Right ventricle myocardium inferior (tissue), 1 donor: ENCODE measurements around the gene MBNL2. TPM values are rescaled to one million over a fixed set of nuclear protein-coding genes. Genes with fewer than 3 reads are reported as not detected.
A peak's percentile ranks its signal among the peaks of the same experiment; 100 is the strongest.

Experiments used
- ATAC-seq: fragments of 200-7000 bp; cut with Tn5 transposase; one replicate; pipeline ENCODE4 v1.9.1; 2020; ENCODE audit warnings: mild to moderate bottlenecking, moderate library complexity
- DNase-seq: peaks from one replicate; pipeline ENCODE4 v3.0.0; 2021; ENCODE audit errors: missing footprints
- intact Hi-C: fragments of 100-400 bp; cut with DNase I; formaldehyde crosslinking; loops from one replicate; pipeline ENCODE4 v1.11.0; 2022
- long read RNA-seq: library from polyadenylated mRNA; unstranded; transcript quantifications from one replicate; pipeline ENCODE4 v2.0.0, GENCODE V29; 2021
- total RNA-seq: library from RNA; stranded (reverse); fragmentation: NEBNext Ultra II Directional; extraction: Animal tissue kit (Norgen Biotek cat#: 25700); gene quantifications from one replicate; pipeline ENCODE4 v1.2.1, GENCODE V29; 2021
- donor health status: DM: no; HTN: yes; CAD: no; lungs with severe emphysema.

The MBNL2 gene
- 69.1 TPM for total RNA-seq
- long read RNA-seq, full-length matches to known transcripts: 33 of 41 reads
- long read RNA-seq, partial matches to known transcripts: 3 of 41 reads
- long read RNA-seq, other reads (novel, unspliced or antisense): 5 of 41 reads

DNA sequence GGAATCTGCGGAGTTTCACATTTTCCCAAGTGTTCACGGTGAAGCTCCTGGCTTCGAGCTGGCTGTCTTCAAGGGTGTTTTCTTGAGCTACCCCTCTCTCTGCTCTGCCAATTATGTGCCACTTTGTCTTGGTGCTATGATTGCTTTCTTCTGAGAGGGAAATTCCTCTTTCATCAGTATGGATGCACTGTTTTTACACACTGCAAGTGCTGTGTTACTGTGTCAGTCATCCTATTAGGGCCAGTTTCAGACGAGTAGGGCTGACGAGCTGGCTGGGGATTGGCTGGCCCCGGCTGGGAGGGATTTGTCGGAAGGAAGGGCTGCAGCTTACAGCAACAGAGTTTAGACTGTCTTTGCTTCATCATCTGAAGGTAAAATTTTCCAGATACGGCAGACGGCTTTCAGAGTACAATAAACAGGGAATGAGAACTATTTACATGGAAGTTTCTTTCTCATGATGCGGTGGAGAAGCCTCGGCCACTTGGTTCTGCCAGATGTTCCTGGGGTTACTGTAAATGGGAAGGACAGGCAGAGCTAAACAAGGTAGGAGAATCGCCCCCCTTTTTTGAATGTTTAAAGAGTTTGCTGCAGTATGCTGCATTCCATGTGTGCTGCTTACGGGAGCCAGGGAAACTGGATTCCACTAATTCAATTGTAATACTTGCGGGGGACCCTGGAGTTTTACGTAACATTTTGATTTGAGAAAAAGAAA, at the start of gene MBNL2:
TSS of gene MBNL2 (plus strand) at position 345 of the 712 bp plus-strand sequence. CDS start 53,903 bp downstream, outside the sequence.
- ATAC-seq (peak; percentile 97), DNase-seq (peak; percentile 92)
- intact Hi-C loops: loop anchor here (1.0 to 2.0 kb wide), 2 partner anchors 123 to 137 kb away; no protein-coding TSS in a partner anchor

DNA sequence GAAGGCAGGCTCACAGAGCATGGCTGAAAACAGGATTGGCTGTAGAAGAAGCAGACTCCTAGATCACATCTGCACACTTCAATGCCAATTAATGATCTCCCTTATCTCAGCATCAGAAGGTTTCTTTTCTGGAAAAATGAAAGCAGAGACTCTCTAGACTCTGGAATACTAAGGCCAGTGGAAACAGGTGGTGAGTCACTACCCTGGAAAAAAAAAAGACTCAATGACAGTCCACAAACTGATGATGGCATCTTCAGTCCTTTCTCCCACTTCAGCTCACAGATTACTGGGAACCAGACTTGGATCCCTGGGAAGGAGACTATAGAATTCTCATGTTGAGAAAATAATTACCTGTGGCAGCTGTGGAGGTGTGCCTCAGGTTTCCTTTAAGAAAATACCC, 47.5 kb upstream of the MBNL2 start:
- DNase-seq (no peak), ATAC-seq (no peak)
- intact Hi-C loops: no loop called here

- DNase-seq: no peak
- no peak for ATAC-seq
- intact Hi-C loops: no loop called here
These were observed 47.1 kb upstream of the MBNL2 start for GRCh38 chr13:97175041-97175440.

DNA sequence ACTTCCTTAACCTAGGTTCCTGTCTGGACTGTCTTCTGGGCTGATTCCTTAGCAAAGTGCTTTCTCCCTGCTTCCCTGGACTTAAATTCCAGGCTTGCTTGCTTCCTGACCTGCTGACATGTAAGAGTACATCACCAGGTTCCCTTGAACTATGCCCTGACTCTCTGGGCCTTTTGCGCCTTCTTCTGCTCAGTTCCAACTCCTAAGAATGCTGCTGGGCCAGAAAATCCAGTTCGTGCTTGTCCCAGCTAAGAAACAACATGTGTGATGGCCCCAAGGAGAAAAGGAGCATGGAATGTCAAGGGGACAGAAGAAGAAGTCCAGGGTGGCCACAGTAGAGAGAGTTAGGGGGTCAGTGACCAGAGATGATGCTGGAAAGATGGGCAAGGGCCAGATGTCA, 42.6 kb upstream of the MBNL2 start:
- DNase-seq (no peak), ATAC-seq (no peak)
- intact Hi-C loops: no loop called here

DNA sequence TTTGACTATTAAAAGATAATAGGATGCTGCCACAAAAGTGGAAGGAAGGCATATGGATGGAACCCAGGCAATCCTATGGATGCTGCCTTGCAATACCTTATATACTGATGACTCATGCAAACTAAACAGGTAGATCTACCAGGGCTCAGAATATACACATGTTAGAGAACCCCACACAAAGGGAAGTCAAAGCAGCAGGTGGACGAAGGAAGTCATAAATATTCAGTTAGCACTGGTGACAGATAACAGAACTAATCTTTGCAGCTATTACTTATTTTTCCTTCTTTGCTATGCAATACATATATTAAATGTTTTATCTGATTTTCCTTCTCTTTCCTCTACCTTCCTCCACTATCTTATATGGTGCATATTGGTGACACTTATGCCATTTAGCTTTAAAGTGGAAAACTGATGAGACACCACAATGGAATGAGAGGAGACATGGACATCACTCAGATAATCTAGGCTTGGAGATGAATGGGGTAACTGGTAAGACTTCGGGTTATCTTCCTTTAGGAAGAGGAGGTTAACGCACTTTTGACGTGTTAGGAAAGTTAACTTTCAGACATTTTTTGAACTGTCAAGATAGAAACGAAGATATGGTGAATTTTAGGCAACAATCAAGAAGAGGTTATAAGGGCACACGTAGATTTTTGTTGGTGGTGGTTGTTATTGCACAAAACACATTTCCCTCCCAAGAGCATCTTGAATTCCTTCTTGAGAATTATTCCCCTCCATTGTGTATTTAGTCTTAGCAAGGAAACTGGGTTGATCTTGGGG, 39.8 kb upstream of the MBNL2 start:
- intact Hi-C loops: no loop called here
- ATAC-seq (no peak), DNase-seq (no peak)

DNA sequence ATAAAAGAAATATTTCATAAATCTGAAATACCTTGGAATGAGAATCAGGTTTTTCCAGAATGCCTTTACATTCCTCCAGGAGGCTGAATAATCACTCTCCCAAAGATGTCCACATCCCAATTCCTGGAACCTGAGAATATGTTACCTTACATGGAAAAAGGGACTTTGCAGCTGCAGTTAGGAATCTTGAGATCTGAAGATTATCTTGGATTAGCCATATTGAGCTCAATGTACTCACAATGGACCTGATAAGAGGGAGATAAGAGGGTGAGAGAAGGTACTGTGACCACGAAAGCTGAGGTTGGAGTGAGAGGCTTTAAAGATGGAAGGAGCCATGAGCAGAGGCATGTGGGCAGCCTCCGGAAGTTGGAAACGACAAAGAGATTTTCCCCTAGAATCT, 36.8 kb upstream of the MBNL2 start:
- DNase-seq: no peak
- intact Hi-C loops: no loop called here
- ATAC-seq: no peak

DNA sequence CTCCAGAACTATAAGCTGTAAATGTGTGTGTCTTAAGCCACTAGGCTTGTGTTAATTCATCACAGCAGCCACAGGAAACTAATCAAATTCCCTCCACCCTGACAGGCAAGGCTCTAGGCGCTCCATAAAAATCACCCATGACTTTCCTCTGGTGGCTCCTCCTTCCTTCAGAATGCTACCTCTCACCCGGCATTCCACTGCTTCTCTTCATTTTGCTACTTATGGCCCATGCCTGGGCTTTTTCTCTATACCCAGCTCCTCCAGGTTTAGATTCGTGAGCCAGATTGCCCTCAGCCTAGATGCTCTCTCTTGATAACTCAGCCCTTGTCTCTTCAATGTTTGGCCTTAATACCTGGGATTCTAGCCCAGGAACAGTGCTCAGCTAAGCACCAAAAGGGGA, 36.4 kb upstream of the MBNL2 start:
- intact Hi-C loops: no loop called here
- no peak for DNase-seq
- ATAC-seq: no peak

GRCh38 chr13:97188207-97188606, 33.9 kb upstream of the MBNL2 start:
- ATAC-seq (no peak), DNase-seq (peak; percentile 49)
- intact Hi-C loops: no loop called here

DNA sequence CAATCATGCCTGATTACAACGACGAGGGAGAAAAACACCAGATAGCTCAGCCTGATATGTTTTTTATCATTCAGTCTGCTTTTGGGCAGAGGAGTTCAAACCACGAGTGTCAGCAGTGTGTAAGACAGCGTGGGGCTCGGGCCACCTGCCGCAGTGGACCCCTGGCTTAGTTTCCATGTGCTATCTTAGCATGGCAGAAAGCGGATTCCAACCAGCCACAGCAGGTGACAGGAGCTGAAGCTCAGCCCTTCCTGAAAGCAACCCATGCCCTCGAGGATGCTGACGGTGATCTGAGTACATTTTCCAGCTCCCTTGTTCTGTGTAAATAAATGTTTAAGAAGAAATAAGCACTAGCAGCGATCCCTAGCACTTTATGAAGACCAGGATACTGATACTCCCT, 32.2 kb upstream of the MBNL2 start:
- no peak for DNase-seq
- intact Hi-C loops: no loop called here
- ATAC-seq: no peak

GRCh38 chr13:97191142-97191541, 31.0 kb upstream of the MBNL2 start:
- intact Hi-C loops: no loop called here
- ATAC-seq (no peak), DNase-seq (no peak)

GRCh38 chr13:97191615-97192014, 30.5 kb upstream of the MBNL2 start:
- DNase-seq: no peak
- intact Hi-C loops: no loop called here
- ATAC-seq: no peak

- intact Hi-C loops: no loop called here
- DNase-seq (no peak), ATAC-seq (no peak)
These were observed 30.0 kb upstream of the MBNL2 start for GRCh38 chr13:97192166-97192565.

DNA sequence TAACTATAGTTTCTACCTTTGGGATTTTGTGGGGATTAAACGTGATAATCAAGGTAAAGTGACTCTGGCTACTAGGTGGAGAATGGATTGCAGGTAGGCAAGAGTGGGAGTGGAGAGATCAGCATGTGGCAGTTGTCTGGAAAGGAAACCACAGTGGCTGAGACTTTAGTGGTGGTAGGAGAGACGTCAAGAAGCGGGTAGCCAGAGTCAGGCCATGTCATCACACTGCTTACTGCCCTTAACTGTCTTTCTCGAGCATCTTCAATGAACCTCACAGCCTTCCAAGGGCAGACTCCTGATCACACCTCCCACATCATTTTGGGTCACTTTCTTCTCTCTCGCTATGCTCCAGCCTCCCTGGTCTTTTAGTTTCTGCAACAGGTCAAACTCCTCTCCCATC, 28.6 kb upstream of the MBNL2 start:
- ATAC-seq (no peak), DNase-seq (no peak)
- intact Hi-C loops: no loop called here

DNA sequence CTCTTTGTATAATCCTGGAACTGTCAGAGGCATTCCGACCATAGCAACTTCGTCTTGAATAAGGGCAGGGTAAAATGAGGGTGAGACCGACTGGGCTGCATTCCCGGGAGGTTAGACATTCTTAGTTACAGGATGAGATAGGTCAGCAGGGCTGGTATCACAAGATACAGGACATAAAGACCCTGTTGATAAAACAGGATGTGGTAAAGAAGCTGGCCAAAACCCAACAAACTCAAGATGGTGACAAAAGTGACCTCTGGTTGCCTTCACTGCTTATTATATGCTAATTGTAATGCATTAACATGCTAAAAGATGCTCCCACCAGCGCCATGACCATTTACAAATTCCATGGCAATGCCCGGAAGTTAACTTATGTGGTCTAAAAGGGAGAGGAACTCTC, 27.7 kb upstream of the MBNL2 start:
- DNase-seq: no peak
- no peak for ATAC-seq
- intact Hi-C loops: no loop called here

- intact Hi-C loops: no loop called here
- ATAC-seq: no peak
- no peak for DNase-seq
These were observed 25.8 kb upstream of the MBNL2 start for GRCh38 chr13:97196340-97196739.

- no peak for ATAC-seq
- intact Hi-C loops: no loop called here
- DNase-seq: no peak
These were observed 23.4 kb upstream of the MBNL2 start for GRCh38 chr13:97198753-97199152.

DNA sequence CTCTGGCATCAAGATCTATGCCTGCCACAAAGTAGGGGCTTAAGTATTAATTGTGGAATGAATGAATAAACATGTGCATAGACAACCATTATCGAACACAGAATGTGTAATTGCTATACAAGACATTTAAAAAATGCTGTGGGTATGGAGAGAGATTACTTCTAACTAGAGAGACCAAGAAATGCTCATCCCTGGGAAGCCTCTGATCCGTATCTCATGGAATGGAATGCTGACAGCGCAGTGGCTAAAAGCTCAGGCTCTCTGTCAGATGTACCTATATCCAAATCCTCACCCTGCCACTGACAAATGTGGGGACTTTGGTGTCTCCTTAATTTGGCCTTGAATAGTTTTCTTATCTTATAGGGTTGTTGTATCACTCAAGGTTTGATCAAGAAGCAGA, 22.7 kb upstream of the MBNL2 start:
- no peak for DNase-seq
- intact Hi-C loops: no loop called here
- no peak for ATAC-seq

DNA sequence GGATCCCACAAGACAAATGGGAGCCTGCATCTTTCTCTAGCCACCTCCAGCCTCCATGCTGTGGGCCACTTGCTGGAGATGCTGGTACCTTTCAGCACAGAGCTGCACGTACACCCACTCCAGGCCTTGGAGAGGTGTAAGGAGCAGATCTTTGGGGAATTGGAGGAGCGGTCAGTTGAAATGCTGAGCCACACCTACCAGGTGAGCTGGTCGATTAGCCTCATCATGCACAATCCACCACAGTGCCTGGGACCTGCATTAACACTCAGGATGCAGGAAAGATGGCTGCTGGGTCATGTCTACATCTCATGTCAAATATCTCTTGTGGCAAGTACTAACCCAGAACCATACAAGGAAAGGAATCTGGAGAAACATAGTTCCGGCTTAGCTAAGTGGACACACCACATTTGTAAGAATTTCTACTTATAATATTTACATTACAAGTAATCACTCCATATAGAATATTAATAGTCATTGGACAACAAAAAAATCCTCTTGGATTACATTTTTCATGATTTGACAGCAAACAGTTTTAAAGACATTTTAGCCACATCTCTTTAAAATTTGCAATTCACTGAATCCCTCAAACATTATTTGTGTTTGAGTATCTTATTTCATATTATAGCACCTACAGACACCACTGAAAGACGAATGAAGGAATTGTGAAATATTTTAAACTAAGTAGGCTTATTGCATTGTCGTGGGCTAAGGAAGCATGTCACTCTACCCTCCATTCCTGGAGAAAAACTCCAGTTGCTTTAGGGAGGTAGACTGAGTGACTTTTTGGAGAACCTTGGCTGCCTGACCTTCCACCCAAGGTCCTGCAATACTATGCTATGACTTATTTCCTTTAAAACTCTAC, 21.8 kb upstream of the MBNL2 start:
- ATAC-seq (no peak), DNase-seq (no peak)
- intact Hi-C loops: no loop called here

DNA sequence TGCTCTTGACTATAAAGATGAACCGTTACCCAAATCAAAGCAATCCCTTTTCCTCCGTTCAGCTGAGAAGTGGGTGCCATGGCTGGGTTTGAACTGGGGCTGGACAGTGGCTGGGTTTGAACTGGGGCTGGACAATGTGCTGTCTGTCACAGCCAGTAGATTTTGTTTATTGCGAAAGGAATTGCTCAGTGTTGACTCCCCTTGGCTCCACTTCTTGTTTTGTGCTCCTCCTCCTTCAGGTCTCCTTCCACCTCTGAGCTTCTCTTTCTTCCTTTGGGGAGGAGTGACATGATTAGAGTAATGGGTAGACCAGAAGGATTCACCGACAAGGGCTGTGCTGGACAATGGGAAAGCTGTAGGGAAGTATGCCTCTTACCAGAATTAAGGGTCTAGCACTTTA, 19.4 kb upstream of the MBNL2 start:
- no peak for ATAC-seq
- intact Hi-C loops: no loop called here

More for the DNA sequence above, 19.4 kb upstream of the MBNL2 start:
- DNase-seq: no peak
